ENCODE results near the gene SPSB4. TPM values are rescaled to one million over a fixed set of nuclear protein-coding genes. Genes with fewer than 3 reads are reported as not detected.

Gene SPSB4
- total and polyA plus RNA-seq, 2 of the 8 experiments (the other 6 are each of a cell fraction or from before 2014, with no cell fraction given) = 15.1 to 17.2 TPM

DNA sequence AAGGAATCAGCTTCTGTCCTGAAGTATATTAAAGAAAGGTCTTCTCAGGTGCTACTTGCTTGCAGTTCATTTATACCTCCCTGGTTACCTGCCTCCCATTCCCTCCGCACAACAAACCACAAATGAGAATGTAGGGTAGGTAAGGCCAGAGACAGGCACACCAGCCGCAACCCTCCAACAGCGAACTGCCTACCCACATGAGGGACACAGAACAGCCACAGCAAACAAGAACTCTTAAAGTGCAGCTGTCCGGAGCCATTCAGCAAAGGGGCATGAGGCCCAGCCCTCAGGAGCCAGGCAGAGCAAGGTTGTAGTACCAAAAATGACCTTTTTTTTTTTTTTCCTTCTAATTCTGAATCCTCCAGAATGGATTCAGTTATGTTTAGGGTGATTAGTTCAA is 52.4 kb downstream of the SPSB4 start:
- no peak overlapping the region for H2AK5ac ChIP-seq (ENCODE audit: low read depth, low read length)
- H3K4me2 ChIP-seq (ENCODE audit: insufficient read depth in 1 of 2, low read depth in 2 of 2, low read length in 2 of 2) = no peak overlapping the region
- H3K36me3 ChIP-seq (ENCODE audit: control insufficient read depth in 2 of 4, insufficient read depth in 4 of 4, low read length in 3 of 4) = no peaks in the 10 kb centered on the region
- H3K56ac ChIP-seq (replicated peaks; ENCODE audit: insufficient read length, low read depth, low read length) = no peak overlapping the region
- H2BK20ac ChIP-seq (ENCODE audit: low read length) = no peak overlapping the region
- no peaks in the 10 kb centered on the region for H3K23me2 ChIP-seq (ENCODE audit: low read depth, low read length)
- H3K9me3 ChIP-seq (ENCODE audit: insufficient read depth in 2 of 2, low read depth in 1 of 2, low read length in 1 of 2) = peaks cover 0 to 6% of the 10 kb centered on the region in 2 experiments; a peak in 3 of 4 replicates
- POLR2A ChIA-PET (ENCODE audit: partially characterized antibody) = interaction anchor here (0.6 to 0.8 kb wide), 2 partner anchors 34 to 52 kb away, joined by 3 to 6 read pairs; no protein-coding TSS in a partner anchor
- no peak for DNase-seq (ENCODE audit: low read depth in 1 of 2, low spot score in 2 of 2)
- no peak overlapping the region for H3K23ac ChIP-seq (ENCODE audit: insufficient read length)
- H3K27ac ChIP-seq (ENCODE audit: low read depth, low read length) = no peak overlapping the region
- CTCF ChIA-PET (ENCODE audit: partially characterized antibody) = interaction anchor here (0.6 to 8.2 kb wide), 17 partner anchors 9 to 104 kb away, joined by 3 to 238 read pairs (median 6); partner anchors contain the start of gene SPSB4
- no peak overlapping the region for H3K4me3 ChIP-seq (ENCODE audit: extremely low read depth in 1 of 4, insufficient read depth in 2 of 4, low read depth in 3 of 4, low read length in 4 of 4)
- H3K4ac ChIP-seq (replicated peaks; ENCODE audit: insufficient read length, low read depth, low read length) = no peak overlapping the region
- H4K5ac ChIP-seq (ENCODE audit: insufficient read length, low read depth, low read length) = no peak overlapping the region
- no peaks in the 10 kb centered on the region for H3K27me3 ChIP-seq (replicated peaks in 1 of 4; ENCODE audit: control insufficient read depth in 3 of 4, extremely low read depth in 1 of 4, insufficient read depth in 3 of 4, low read length in 3 of 4)
- no peak overlapping the region for H2BK5ac ChIP-seq (ENCODE audit: low read depth, low read length)
- no peak overlapping the region for H2BK120ac ChIP-seq (replicated peaks; ENCODE audit: low read depth, low read length)
- H4K20me1 ChIP-seq (replicated peaks in 1 of 2; ENCODE audit: control insufficient read depth in 1 of 2, insufficient read depth in 2 of 2, low read length in 2 of 2) = no peaks in the 10 kb centered on the region
- WGBS, 2 experiments (ENCODE audit: extremely low coverage in 1 of 2, insufficient coverage in 1 of 2, insufficient read length in 1 of 2, insufficient replicate concordance in 2 of 2, low coverage in 1 of 2, low lambda C conversion rate in 2 of 2, missing lambda C conversion rate in 1 of 2) = 94% methylated on average over 4 of the region's 4 CpGs; no CpG with 5 or more reads in 1 of the 2 experiments
- H2AFZ ChIP-seq (ENCODE audit: low read length) = no peak overlapping the region
- H3K9ac ChIP-seq (replicated peaks in 1 of 4; ENCODE audit: extremely low read depth in 1 of 4, low read depth in 3 of 4, low read length in 3 of 4) = no peak overlapping the region
- H3K14ac ChIP-seq (ENCODE audit: insufficient read length) = no peak overlapping the region
- no peak overlapping the region for H2BK15ac ChIP-seq (ENCODE audit: low read length)
- no peak for FAIRE-seq
- H4K8ac ChIP-seq (ENCODE audit: extremely low read depth, insufficient read depth, low read length) = no peak overlapping the region
- no peak overlapping the region for H2BK12ac ChIP-seq (ENCODE audit: low read depth, low read length)
- H4K91ac ChIP-seq (replicated peaks; ENCODE audit: insufficient read length, low read length) = no peak overlapping the region
- H3K18ac ChIP-seq (ENCODE audit: extremely low read depth, low read length) = no peak overlapping the region
- no peaks in the 10 kb centered on the region for H3K79me1 ChIP-seq (ENCODE audit: low read depth, low read length)
- no peaks in the 10 kb centered on the region for H3K79me2 ChIP-seq (ENCODE audit: control insufficient read depth in 1 of 2, insufficient read depth in 2 of 2, low read length in 2 of 2)
- peaks cover 0 to 5% (median 4%) of the 10 kb centered on the region in 4 experiments; a peak in 5 of 7 replicates for H3K4me1 ChIP-seq (replicated peaks in 1 of 4; ENCODE audit: control insufficient read depth in 3 of 4, insufficient read depth in 4 of 4, low read length in 3 of 4)
- TF ChIP-seq CHD1 (IDR thresholded peaks at IDR 0.05; ENCODE audit: low read depth, low read length) (no peak), TAF1 (IDR thresholded peaks at IDR 0.05; ENCODE audit: low read depth, low read length) (no peak), SAP30 (IDR thresholded peaks at IDR 0.05; ENCODE audit: insufficient read depth, insufficient replicate concordance, low read length) (no peak), SRF (IDR thresholded peaks at IDR 0.05; ENCODE audit: low read depth, low read length) (no peak), TCF12 (IDR thresholded peaks at IDR 0.05; ENCODE audit: low read depth, low read length) (no peak), E2F6 (IDR thresholded peaks at IDR 0.05) (no peak), NRF1 (IDR thresholded peaks at IDR 0.05; ENCODE audit: low read depth, low read length) (no peak), POLR2A (IDR thresholded peaks at IDR 0.05; ENCODE audit: control extremely low read depth in 1 of 2, low read depth in 2 of 2, low read length in 2 of 2) (no peak), CTBP2 (IDR thresholded peaks at IDR 0.05; ENCODE audit: borderline replicate concordance, insufficient read depth, insufficient read length, low read length) (no peak), JUN (IDR thresholded peaks at IDR 0.05; ENCODE audit: low read depth, low read length) (no peak), RFX5 (IDR thresholded peaks at IDR 0.05; ENCODE audit: borderline replicate concordance, low read depth, low read length) (no peak)
- TF ChIP-seq, protein P1, sequence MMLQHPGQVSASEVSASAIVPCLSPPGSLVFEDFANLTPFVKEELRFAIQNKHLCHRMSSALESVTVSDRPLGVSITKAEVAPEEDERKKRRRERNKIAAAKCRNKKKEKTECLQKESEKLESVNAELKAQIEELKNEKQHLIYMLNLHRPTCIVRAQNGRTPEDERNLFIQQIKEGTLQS (IDR thresholded peaks at IDR 0.05; ENCODE audit: insufficient read depth, low read depth, low read length) = no peak

Measured in H1 (cell line).